ENCODE measurements around the gene SMG5. TPM values are rescaled to one million over a fixed set of nuclear protein-coding genes. Genes with fewer than 3 reads are reported as not detected.

The SMG5 gene
- polyA plus RNA-seq, 1 donor from 2014 or later, result 70.1 TPM

Other genes with a start within 250 kb of the SMG5 start
- 92.9 TPM for gene UBQLN4, start 229.0 kb downstream of the SMG5 start, polyA plus RNA-seq (ENCODE audit: insufficient read depth, low read depth, low replicate concordance)
- 126 TPM for gene LAMTOR2, start 228.0 kb downstream of the SMG5 start, polyA plus RNA-seq (ENCODE audit: insufficient read depth, low read depth, low replicate concordance)
- 113 TPM for gene RAB25, start 221.7 kb downstream of the SMG5 start, polyA plus RNA-seq (ENCODE audit: insufficient read depth, low read depth, low replicate concordance)
- gene MEX3A, start 200.4 kb downstream of the SMG5 start, polyA plus RNA-seq (ENCODE audit: insufficient read depth, low read depth, low replicate concordance), result 91.7 TPM
- 55.1 TPM for gene LMNA, start 168.1 kb downstream of the SMG5 start, polyA plus RNA-seq (ENCODE audit: insufficient read depth, low read depth, low replicate concordance)
- 6.6 TPM for gene SEMA4A, start 129.2 kb downstream of the SMG5 start, polyA plus RNA-seq (ENCODE audit: insufficient read depth, low read depth, low replicate concordance)
- gene SLC25A44, start 88.7 kb downstream of the SMG5 start, polyA plus RNA-seq (ENCODE audit: insufficient read depth, low read depth, low replicate concordance), result 30.4 TPM
- 108 TPM for gene PMF1, start 69.8 kb downstream of the SMG5 start, polyA plus RNA-seq (ENCODE audit: insufficient read depth, low read depth, low replicate concordance)
- gene BGLAP, start 40.6 kb downstream of the SMG5 start, polyA plus RNA-seq (ENCODE audit: insufficient read depth, low read depth, low replicate concordance), result 2.9 TPM
- 319 TPM for gene PAQR6, start 34.8 kb downstream of the SMG5 start, polyA plus RNA-seq (ENCODE audit: insufficient read depth, low read depth, low replicate concordance)
- 8.4 TPM for gene TMEM79, start 1.5 kb upstream of the SMG5 start, polyA plus RNA-seq (ENCODE audit: insufficient read depth, low read depth, low replicate concordance)
- gene GLMP, start 12.9 kb upstream of the SMG5 start, polyA plus RNA-seq (ENCODE audit: insufficient read depth, low read depth, low replicate concordance), result 31.9 TPM
- gene VHLL, start 16.5 kb upstream of the SMG5 start, polyA plus RNA-seq (ENCODE audit: insufficient read depth, low read depth, low replicate concordance), result not detected
- 378 TPM for gene CCT3, start 55.5 kb upstream of the SMG5 start, polyA plus RNA-seq (ENCODE audit: insufficient read depth, low read depth, low replicate concordance)
- not detected for gene TSACC, start 55.7 kb upstream of the SMG5 start, polyA plus RNA-seq (ENCODE audit: insufficient read depth, low read depth, low replicate concordance)
- gene RHBG, start 86.4 kb upstream of the SMG5 start, polyA plus RNA-seq (ENCODE audit: insufficient read depth, low read depth, low replicate concordance), result not detected
- gene MEF2D, start 217.9 kb upstream of the SMG5 start, polyA plus RNA-seq (ENCODE audit: insufficient read depth, low read depth, low replicate concordance), result 22.7 TPM